ENCODE data around the gene TXLNG.
"Not testable (repeated sequence)": the region's sequence is repeated elsewhere in the genome, so short reads cannot be mapped to it uniquely, and the experiment has no call there.

- not testable (repeated sequence) for TF ChIP-seq CTCF (IDR thresholded peaks at IDR 0.05); POLR2AphosphoS5 (IDR thresholded peaks at IDR 0.05; ENCODE audit: low read depth, low read length); TAF1 (IDR thresholded peaks at IDR 0.05; ENCODE audit: borderline replicate concordance, low read depth, low read length); SMC3 (IDR thresholded peaks at IDR 0.05; ENCODE audit: low read depth, low read length)
Observed at GRCh38 chrX:16856076-16856404, 69.8 kb downstream of the TXLNG start.
